ENCODE data around the gene BCL11A. TPM values are rescaled to one million over a fixed set of nuclear protein-coding genes. Genes with fewer than 3 reads are reported as not detected.

Gene BCL11A
- polyA plus RNA-seq, 2 of the 4 experiments (the other 2 are of a cell fraction): 0.12 to 0.13 TPM

DNA sequence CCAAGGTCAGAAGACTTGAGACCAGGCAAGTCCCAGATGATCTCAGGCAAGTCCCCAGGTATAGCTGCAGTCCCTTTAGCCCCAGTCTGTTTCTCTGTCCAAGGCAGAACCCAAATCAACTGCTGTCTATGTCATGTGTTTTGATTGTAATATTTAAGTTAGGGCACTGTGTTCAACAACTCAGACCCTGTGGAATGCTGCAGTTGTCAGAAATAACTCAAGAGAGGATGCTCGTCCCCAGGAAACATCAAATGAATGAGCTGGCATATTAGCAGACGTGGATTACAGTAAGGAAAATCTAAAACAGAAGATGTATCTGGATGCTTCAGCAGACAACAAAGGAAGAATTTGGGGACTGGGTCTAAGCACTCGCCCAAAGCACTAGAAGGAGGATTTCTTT is 70.1 kb downstream of the BCL11A start:
- 16% methylated on average over 3 of the region's 3 CpGs for WGBS (ENCODE audit: missing lambda C conversion rate)
- peaks cover 6% of the 10 kb centered on the region; the same call in 1 of the 3 replicates for H3K4me1 ChIP-seq
- no peak for TF ChIP-seq MYC (IDR thresholded peaks at IDR 0.05; ENCODE audit: borderline replicate concordance, low read length)
- TF ChIP-seq ATOH8 (CRISPR knock-in tag; IDR thresholded peaks at IDR 0.05; ENCODE audit: low read depth): no peak
- no peak for TF ChIP-seq SMC3 (IDR thresholded peaks at IDR 0.05)
- no peak for TF ChIP-seq RAD21 (conservative IDR thresholded peaks at IDR 0.05 in 1 of 2, IDR thresholded peaks at IDR 0.05 in 1 of 2)
- TF ChIP-seq, protein P1, sequence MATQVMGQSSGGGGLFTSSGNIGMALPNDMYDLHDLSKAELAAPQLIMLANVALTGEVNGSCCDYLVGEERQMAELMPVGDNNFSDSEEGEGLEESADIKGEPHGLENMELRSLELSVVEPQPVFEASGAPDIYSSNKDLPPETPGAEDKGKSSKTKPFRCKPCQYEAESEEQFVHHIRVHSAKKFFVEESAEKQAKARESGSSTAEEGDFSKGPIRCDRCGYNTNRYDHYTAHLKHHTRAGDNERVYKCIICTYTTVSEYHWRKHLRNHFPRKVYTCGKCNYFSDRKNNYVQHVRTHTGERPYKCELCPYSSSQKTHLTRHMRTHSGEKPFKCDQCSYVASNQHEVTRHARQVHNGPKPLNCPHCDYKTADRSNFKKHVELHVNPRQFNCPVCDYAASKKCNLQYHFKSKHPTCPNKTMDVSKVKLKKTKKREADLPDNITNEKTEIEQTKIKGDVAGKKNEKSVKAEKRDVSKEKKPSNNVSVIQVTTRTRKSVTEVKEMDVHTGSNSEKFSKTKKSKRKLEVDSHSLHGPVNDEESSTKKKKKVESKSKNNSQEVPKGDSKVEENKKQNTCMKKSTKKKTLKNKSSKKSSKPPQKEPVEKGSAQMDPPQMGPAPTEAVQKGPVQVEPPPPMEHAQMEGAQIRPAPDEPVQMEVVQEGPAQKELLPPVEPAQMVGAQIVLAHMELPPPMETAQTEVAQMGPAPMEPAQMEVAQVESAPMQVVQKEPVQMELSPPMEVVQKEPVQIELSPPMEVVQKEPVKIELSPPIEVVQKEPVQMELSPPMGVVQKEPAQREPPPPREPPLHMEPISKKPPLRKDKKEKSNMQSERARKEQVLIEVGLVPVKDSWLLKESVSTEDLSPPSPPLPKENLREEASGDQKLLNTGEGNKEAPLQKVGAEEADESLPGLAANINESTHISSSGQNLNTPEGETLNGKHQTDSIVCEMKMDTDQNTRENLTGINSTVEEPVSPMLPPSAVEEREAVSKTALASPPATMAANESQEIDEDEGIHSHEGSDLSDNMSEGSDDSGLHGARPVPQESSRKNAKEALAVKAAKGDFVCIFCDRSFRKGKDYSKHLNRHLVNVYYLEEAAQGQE (IDR thresholded peaks at IDR 0.05): no peak
- no peak for TF ChIP-seq HOXB5 (CRISPR knock-in tag; IDR thresholded peaks at IDR 0.05)
- no peak for TF ChIP-seq NFE2L2 (conservative IDR thresholded peaks at IDR 0.05; ENCODE audit: low read length)
- no peak for TF ChIP-seq EP300 (IDR thresholded peaks at IDR 0.05)
- TF ChIP-seq HOXB13 (CRISPR knock-in tag; IDR thresholded peaks at IDR 0.05; ENCODE audit: low read depth): no peak
- TF ChIP-seq FOXS1 (CRISPR knock-in tag; IDR thresholded peaks at IDR 0.05): no peak
- no peak for TF ChIP-seq CHD2 (IDR thresholded peaks at IDR 0.05; ENCODE audit: low read length, partially characterized antibody)
- no peak for TF ChIP-seq TFCP2L1 (CRISPR knock-in tag; IDR thresholded peaks at IDR 0.05)
- no peak for TF ChIP-seq HOXA7 (CRISPR knock-in tag; IDR thresholded peaks at IDR 0.05)
- no peak for TF ChIP-seq KDM5A (IDR thresholded peaks at IDR 0.05)
- TF ChIP-seq CBX8 (IDR thresholded peaks at IDR 0.05): no peak
- TF ChIP-seq, protein P2, sequence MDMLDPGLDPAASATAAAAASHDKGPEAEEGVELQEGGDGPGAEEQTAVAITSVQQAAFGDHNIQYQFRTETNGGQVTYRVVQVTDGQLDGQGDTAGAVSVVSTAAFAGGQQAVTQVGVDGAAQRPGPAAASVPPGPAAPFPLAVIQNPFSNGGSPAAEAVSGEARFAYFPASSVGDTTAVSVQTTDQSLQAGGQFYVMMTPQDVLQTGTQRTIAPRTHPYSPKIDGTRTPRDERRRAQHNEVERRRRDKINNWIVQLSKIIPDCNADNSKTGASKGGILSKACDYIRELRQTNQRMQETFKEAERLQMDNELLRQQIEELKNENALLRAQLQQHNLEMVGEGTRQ (IDR thresholded peaks at IDR 0.05): no peak
- TF ChIP-seq MAFK (IDR thresholded peaks at IDR 0.05; ENCODE audit: partially characterized antibody): no peak
- DNase-seq (ENCODE audit: low read depth in 1 of 2, low spot score in 1 of 2): no peak
- H3K27ac ChIP-seq: no peak overlapping the region
- no peak; a peak in 1 of 6 replicates for ATAC-seq
- POLR2A ChIA-PET: no interaction called here
- FAIRE-seq: no peak
- CTCF ChIA-PET: interaction anchor here (0.7 kb wide), 1 partner anchor 1901 kb away, joined by 3 read pairs; no protein-coding TSS in a partner anchor
- H3K4me3 ChIP-seq: no peak overlapping the region
- H3K4me2 ChIP-seq: no peak overlapping the region
- H3K9me3 ChIP-seq: no peaks in the 10 kb centered on the region

DNA sequence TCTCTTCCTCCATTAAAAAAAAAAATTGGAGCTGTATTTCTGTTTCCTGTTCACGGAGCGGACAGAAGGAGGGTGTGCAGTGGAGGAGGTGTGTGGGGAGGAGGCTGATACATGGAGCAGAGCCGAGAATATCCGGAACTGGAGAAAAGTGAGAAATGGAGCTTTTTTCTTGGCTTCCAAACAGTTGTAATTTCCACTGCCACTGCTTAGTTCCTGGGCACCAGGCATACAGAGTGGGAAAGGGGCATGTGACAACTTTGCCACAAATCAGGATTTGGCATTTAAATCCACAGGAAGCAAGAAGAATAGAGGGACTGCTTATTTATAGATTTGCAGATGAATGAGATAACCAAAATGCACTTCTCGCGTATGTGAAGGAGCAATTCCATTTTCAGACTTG is 71.2 kb downstream of the BCL11A start:
- POLR2A ChIA-PET: no interaction called here
- H3K4me2 ChIP-seq: no peak overlapping the region
- CTCF ChIA-PET: no interaction called here

GRCh38 chr2:60481257-60481656 is 72.2 kb downstream of the BCL11A start:
- H3K27ac ChIP-seq: no peak overlapping the region
- ChIA-PET POLR2A (no interaction called here), CTCF (no interaction called here)
- H3K4me1 ChIP-seq: peaks cover 6% of the 10 kb centered on the region; the same call in 1 of the 3 replicates
- 55% methylated on average over 6 of the region's 6 CpGs for WGBS (ENCODE audit: missing lambda C conversion rate)
- ATAC-seq (no peak), FAIRE-seq (no peak), DNase-seq (ENCODE audit: low read depth in 1 of 2, low spot score in 1 of 2) (no peak)
- H3K4me2 ChIP-seq: no peak overlapping the region
- no peaks in the 10 kb centered on the region for H3K9me3 ChIP-seq
- TF ChIP-seq POLR2AphosphoS2 (conservative IDR thresholded peaks at IDR 0.05; ENCODE audit: low read length): no peak
- no peak for TF ChIP-seq MAZ (IDR thresholded peaks at IDR 0.05; ENCODE audit: borderline replicate concordance, low read depth, low read length)
- no peak for TF ChIP-seq CHD2 (IDR thresholded peaks at IDR 0.05; ENCODE audit: low read length, partially characterized antibody)
- no peak for TF ChIP-seq PHF8 (IDR thresholded peaks at IDR 0.05; ENCODE audit: borderline replicate concordance, low read depth)
- no peak for TF ChIP-seq ESRRA (IDR thresholded peaks at IDR 0.05; ENCODE audit: borderline replicate concordance, low read length)
- TF ChIP-seq TP53 (CRISPR knock-in tag; IDR thresholded peaks at IDR 0.05): no peak
- no peak overlapping the region for H3K4me3 ChIP-seq

More for the DNA sequence above, 71.2 kb downstream of the BCL11A start:
- TF ChIP-seq HOXB5 (CRISPR knock-in tag; IDR thresholded peaks at IDR 0.05) (no peak), MAFK (IDR thresholded peaks at IDR 0.05; ENCODE audit: partially characterized antibody) (no peak)
- FAIRE-seq (no peak), DNase-seq (ENCODE audit: low read depth in 1 of 2, low spot score in 1 of 2) (no peak), ATAC-seq (no peak)
- Histone ChIP-seq H3K27ac (no peak overlapping the region), H3K4me1 (peaks cover 6% of the 10 kb centered on the region; the same call in 1 of the 3 replicates), H3K4me3 (no peak overlapping the region), H3K9me3 (no peaks in the 10 kb centered on the region)
- WGBS (ENCODE audit: missing lambda C conversion rate): 72% methylated on average over 6 of the region's 6 CpGs
